Upper lobe of left lung (tissue), 4 donors: Measurements from ENCODE around the gene PPP2R2B.

Source experiments
- CTCF ChIP-seq, 6 experiments: fragments of 450-650 bp in 4 of 6; fragments of 200-600 bp in 2 of 6; sonication (generic) in 2 of 6; IDR thresholded peaks; one replicate each; pipeline ENCODE4 v1.5.1; 2016 to 2019; ENCODE audit warnings: antibody characterized with exemption in 6 of 6
- POLR2A ChIP-seq, 4 donors: fragments of 450-650 bp; IDR thresholded peaks; one replicate each; pipeline ENCODE4 v1.5.1; 2016 to 2017; ENCODE audit warnings: antibody characterized with exemption in 4 of 4, mild to moderate bottlenecking in 2 of 4
- POLR2AphosphoS5 ChIP-seq, 2 donors: sonication (generic); formaldehyde crosslinking; IDR thresholded peaks; one replicate each; pipeline ENCODE4 v1.5.1; 2017; ENCODE audit warnings: antibody characterized with exemption in 2 of 2

GRCh38 chr5:146781157-146781556, 97.4 kb downstream of the PPP2R2B start:
- no peak for TF ChIP-seq POLR2A (IDR thresholded peaks at IDR 0.05)
- TF ChIP-seq CTCF (IDR thresholded peaks at IDR 0.05) = no peak
- TF ChIP-seq POLR2AphosphoS5 (IDR thresholded peaks at IDR 0.05) = no peak
